ENCODE results near the gene NPTXR. TPM values are rescaled to one million over a fixed set of nuclear protein-coding genes. Genes with fewer than 3 reads are reported as not detected.
"Not testable (repeated sequence)": the region's sequence is repeated elsewhere in the genome, so short reads cannot be mapped to it uniquely, and the experiment has no call there.

The NPTXR gene
- total RNA-seq, 1 donor from 2014 or later: 0.13 TPM

DNA sequence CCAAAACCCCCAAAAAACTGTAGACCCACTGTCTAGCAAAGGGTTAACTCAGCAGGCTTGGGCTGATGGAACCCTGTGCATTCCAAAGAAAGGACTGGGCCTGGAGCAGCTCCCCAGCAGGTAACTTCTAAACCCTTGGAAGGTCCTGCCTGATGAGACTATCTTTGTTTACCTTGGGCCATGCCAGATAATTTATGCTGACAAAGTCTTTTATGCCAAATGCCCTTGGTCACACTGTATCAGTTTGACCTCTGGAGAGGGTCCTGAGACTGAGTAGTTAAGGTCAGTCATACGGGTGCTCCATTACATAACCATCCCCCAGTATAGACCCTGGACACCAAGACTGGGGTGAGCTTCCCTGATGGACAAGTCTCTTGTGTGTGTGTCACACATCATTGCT, 28.0 kb downstream of the NPTXR start:
- Mint-ChIP-seq H3K4me3 (no peak overlapping the region), H3K4me1 (no peaks in the 10 kb centered on the region), H3K9me3 (peaks cover 4% of the 10 kb centered on the region), H3K36me3 (ENCODE audit: low read depth) (no peaks in the 10 kb centered on the region), H3K27ac (no peak overlapping the region), H3K27me3 (peaks cover 36% of the 10 kb centered on the region)
- ChIA-PET POLR2A (no interaction called here), CTCF (no interaction called here)
- intact Hi-C loops (cut with micrococcal nuclease): no loop called here
- TF ChIP-seq, protein P1, sequence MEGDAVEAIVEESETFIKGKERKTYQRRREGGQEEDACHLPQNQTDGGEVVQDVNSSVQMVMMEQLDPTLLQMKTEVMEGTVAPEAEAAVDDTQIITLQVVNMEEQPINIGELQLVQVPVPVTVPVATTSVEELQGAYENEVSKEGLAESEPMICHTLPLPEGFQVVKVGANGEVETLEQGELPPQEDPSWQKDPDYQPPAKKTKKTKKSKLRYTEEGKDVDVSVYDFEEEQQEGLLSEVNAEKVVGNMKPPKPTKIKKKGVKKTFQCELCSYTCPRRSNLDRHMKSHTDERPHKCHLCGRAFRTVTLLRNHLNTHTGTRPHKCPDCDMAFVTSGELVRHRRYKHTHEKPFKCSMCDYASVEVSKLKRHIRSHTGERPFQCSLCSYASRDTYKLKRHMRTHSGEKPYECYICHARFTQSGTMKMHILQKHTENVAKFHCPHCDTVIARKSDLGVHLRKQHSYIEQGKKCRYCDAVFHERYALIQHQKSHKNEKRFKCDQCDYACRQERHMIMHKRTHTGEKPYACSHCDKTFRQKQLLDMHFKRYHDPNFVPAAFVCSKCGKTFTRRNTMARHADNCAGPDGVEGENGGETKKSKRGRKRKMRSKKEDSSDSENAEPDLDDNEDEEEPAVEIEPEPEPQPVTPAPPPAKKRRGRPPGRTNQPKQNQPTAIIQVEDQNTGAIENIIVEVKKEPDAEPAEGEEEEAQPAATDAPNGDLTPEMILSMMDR (IDR thresholded peaks at IDR 0.05): no peak
- ATAC-seq (ENCODE audit: low read depth): no peak
- DNase-seq: no peak

DNA sequence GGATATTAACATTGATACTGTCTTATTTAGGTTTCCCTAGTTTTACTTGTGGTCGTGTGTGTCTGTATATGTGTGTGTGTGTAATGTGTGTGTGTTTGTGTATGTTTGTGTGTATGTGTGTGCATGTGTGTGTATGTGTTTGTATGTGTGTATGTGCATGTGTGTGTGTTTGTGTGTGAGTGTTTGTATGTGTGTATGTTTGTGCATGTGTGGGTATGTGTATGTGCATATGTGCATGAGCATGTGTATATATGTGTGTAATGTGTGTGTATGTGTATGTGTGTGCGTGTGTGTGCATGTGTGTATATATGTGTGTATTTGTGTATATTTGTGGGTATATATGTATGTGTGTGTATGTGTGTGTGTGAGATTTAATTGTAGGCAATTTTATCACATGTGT, 32.6 kb downstream of the NPTXR start:
- Mint-ChIP-seq H3K4me1 (no peaks in the 10 kb centered on the region), H3K36me3 (ENCODE audit: low read depth) (no peaks in the 10 kb centered on the region), H3K9me3 (peaks cover 12% of the 10 kb centered on the region), H3K27me3 (peaks cover 33% of the 10 kb centered on the region), H3K27ac (no peak overlapping the region), H3K4me3 (no peak overlapping the region)
- TF ChIP-seq, protein P1 (IDR thresholded peaks at IDR 0.05): no peak
- DNase-seq (no peak), ATAC-seq (ENCODE audit: low read depth) (no peak)
- ChIA-PET CTCF (no interaction called here), POLR2A (no interaction called here)
- intact Hi-C loops (cut with micrococcal nuclease): no loop called here

DNA sequence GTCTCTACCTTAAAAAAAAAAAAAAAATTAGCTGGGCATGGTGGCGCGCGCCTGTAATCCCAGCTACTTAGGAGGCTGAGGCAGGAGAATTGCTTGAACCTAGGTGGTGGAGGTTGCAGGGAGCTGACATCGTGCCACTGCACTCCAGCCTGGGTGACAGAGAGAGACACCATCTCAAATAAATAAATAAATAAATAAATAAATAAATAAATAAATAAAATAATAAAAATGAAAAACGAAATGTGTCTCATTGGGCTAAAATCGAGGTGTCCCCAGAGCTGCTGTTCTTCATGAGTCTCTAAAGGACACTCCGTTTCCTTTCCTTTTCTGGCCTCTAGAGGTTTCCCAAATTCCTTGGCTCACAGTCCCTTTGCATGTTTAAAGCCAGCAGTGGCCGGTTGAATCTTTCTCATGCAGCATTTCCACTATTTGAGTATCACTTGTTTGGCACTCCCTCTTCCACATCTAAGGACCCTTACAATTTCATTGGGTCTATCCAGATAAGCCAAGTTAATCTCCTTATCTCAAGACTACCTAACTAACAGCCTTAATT, 38.7 kb downstream of the NPTXR start:
- DNase-seq; intact Hi-C loops (cut with micrococcal nuclease); H3K4me1 Mint-ChIP-seq; H3K27ac Mint-ChIP-seq; H3K4me3 Mint-ChIP-seq; CTCF ChIA-PET; H3K36me3 Mint-ChIP-seq (ENCODE audit: low read depth); H3K9me3 Mint-ChIP-seq; ATAC-seq (ENCODE audit: low read depth); POLR2A ChIA-PET: not testable (repeated sequence)
- H3K27me3 Mint-ChIP-seq: peaks cover 18% of the 10 kb centered on the region

DNA sequence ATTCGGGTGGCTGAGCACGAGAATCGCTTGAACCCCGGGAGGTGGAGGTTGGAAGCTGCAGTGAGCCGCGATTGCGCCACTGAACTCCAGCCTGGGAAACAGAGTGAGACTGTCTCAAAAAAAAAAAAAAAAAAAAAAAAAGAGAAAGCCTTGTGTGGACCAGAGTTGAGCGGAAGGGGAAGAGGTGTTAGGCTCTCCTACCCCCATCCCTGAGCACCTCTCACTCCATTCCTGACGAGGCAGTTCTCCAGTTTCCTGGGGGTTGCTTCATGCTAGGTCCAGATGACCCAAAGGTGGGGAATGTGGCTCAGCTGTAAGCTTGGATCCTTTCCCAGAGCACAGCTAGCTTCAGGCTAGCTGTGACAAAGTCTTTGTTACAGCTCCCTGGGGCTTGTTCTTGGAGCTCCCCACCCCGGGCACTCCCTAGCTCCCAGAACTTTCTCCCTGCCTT, 41.1 kb downstream of the NPTXR start:
- no peak overlapping the region for H3K4me3 Mint-ChIP-seq
- no peaks in the 10 kb centered on the region for H3K36me3 Mint-ChIP-seq (ENCODE audit: low read depth)
- TF ChIP-seq, protein P1 (IDR thresholded peaks at IDR 0.05): no peak
- no peak for DNase-seq
- ChIA-PET POLR2A (no interaction called here), CTCF (no interaction called here)
- peaks cover 33% of the 10 kb centered on the region for H3K27me3 Mint-ChIP-seq
- no peaks in the 10 kb centered on the region for H3K4me1 Mint-ChIP-seq
- no peak overlapping the region for H3K27ac Mint-ChIP-seq
- ATAC-seq (ENCODE audit: low read depth): no peak
- H3K9me3 Mint-ChIP-seq: no peaks in the 10 kb centered on the region
- intact Hi-C loops (cut with micrococcal nuclease): no loop called here

DNA sequence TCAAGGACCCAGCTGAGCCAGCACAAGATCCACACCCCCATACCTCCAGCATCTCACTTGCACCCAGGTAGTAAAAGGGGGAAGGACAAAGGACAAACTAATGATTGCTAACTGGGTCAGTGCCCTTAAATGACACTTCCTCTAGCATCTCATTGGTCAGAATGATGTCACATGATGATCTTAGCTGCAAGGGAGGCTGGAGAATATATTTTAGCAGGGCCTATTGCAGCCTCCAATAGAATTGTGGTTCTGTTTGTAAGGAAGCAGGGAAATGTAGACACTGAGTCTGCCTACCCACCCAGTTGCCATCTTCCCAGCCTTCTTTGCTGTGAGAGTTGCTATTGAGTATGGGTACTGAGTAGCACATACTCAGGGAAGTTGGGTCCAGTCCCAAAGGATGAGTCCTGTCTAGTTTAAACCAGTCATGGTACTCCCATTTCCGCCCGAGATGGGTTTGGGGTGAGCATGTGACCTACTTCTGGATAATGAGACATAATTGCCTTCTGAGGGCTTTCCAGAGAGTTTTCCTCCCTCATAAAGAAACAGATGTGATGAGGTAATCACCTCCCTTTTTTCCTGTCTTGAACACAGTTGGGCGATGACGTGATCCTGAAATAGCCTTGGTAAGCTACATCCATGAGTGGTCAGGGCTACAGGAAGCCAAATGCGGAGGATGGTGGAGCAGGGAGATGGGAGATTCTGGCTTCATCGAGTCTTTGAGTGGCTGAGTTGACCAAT, 44.4 kb downstream of the NPTXR start:
- intact Hi-C loops (cut with micrococcal nuclease): loop anchor here (10.0 kb wide), 1 partner anchor 355 kb away; the partner anchor contains the start of gene CBX7
- ChIA-PET POLR2A (no interaction called here), CTCF (no interaction called here)
- Mint-ChIP-seq H3K9me3 (no peaks in the 10 kb centered on the region), H3K4me1 (peaks cover 2% of the 10 kb centered on the region), H3K4me3 (no peak overlapping the region), H3K27ac (no peak overlapping the region), H3K27me3 (peaks cover 33% of the 10 kb centered on the region), H3K36me3 (ENCODE audit: low read depth) (no peaks in the 10 kb centered on the region)
- ATAC-seq (ENCODE audit: low read depth) (no peak), DNase-seq (no peak)
- TF ChIP-seq, protein P1 (IDR thresholded peaks at IDR 0.05): no peak

Data from activated B cell treated with CpG ODN at 0.5 μM for 24 hours (primary cell).